Thymus (tissue), 11 donors: ENCODE measurements around the gene ZBED1. TPM values are rescaled to one million over a fixed set of nuclear protein-coding genes. Genes with fewer than 3 reads are reported as not detected.
"Not testable (repeated sequence)": the region's sequence is repeated elsewhere in the genome, so short reads cannot be mapped to it uniquely, and the experiment has no call there.

Experiments
- DNase-seq, 9 donors: peaks; one replicate each; pipeline ENCODE4 v3.0.0-alpha.2; 2013; ENCODE audit warnings: low spot score in 9 of 9, low read depth in 6 of 9, missing footprints in 1 of 9
- H3K27ac ChIP-seq, 2 donors: one replicate each; pipeline ENCODE4 v1.5.1; 2013; ENCODE audit warnings: control low read depth in 1 of 2, low read depth in 1 of 2, low read length in 1 of 2, mild to moderate bottlenecking in 1 of 2, moderate library complexity in 1 of 2
- H3K27me3 ChIP-seq, 2 donors: one replicate each; pipeline ENCODE4 v1.5.1; 2013; ENCODE audit warnings: low read length in 1 of 2; ENCODE audit not compliant: control insufficient read depth in 2 of 2, insufficient read depth in 1 of 2
- H3K36me3 ChIP-seq, 2 donors: one replicate each; pipeline ENCODE4 v1.5.1; 2013; ENCODE audit warnings: low read length in 1 of 2, mild to moderate bottlenecking in 1 of 2, moderate library complexity in 1 of 2; ENCODE audit not compliant: control insufficient read depth in 2 of 2, insufficient read depth in 2 of 2
- H3K4me1 ChIP-seq, 2 donors: one replicate each; pipeline ENCODE4 v1.5.1; 2013; ENCODE audit warnings: low read length in 2 of 2; ENCODE audit not compliant: control insufficient read depth in 2 of 2, insufficient read depth in 2 of 2
- H3K4me3 ChIP-seq, 2 donors: one replicate each; pipeline ENCODE4 v1.5.1; 2013; ENCODE audit warnings: low read length in 2 of 2, control low read depth in 1 of 2, mild to moderate bottlenecking in 1 of 2
- H3K9me3 ChIP-seq, 2 donors: one replicate each; pipeline ENCODE4 v1.5.1; 2013; ENCODE audit warnings: low read length in 1 of 2, mild to moderate bottlenecking in 1 of 2; ENCODE audit not compliant: control insufficient read depth in 2 of 2, insufficient read depth in 1 of 2
- WGBS: extraction: QIAGEN DNeasy Blood & Tissue Kit; methylation state at CpG from one replicate; pipeline ENCODE4 v1.1.7; 2013; 5-methylcytosine and 5-hydroxymethylcytosine counted together
- polyA plus RNA-seq: library from polyadenylated mRNA; stranded (reverse); fragments of 200-250 nt; gene quantifications from one replicate; pipeline ENCODE4 v1.2.3, GENCODE V29; 2013
- total RNA-seq: library from RNA; stranded (reverse); fragments of 120-200 nt; gene quantifications from one replicate; pipeline ENCODE4 v1.2.4, GENCODE V29; 2013
- donor health status: healthy.

The ZBED1 gene
- total and polyA plus RNA-seq, 2 donors = 17.4 to 23.7 TPM

DNA sequence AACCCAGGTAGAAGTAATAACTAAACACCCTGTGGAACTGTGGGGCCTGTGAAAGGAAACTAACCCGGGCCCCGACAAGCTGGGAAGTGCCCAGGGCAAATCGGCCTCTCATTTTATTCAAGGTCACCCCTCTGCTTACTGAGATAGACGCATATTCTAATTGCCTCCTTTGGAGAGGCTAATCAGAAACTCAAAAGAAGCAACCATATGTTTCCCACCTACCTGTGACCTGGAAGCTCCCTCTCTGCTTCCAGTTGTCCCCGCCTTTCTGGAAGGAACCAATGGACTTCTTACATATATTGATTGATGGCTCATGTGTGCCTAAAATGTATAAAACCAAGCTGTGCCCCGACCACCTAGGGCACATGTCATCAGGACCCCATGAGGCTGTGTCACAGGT, 23.1 kb upstream of the ZBED1 start:
- no peaks in the 10 kb centered on the region for H3K36me3 ChIP-seq
- 95% methylated on average over 6 of the region's 6 CpGs for WGBS
- H3K4me1 ChIP-seq = no peaks in the 10 kb centered on the region
- H3K4me3 ChIP-seq = no peak overlapping the region
- no peak overlapping the region for H3K27ac ChIP-seq
- DNase-seq = no peak
- H3K27me3 ChIP-seq = peaks cover 0 to 2% of the 10 kb centered on the region in 2 donors
- H3K9me3 ChIP-seq = no peaks in the 10 kb centered on the region

DNA sequence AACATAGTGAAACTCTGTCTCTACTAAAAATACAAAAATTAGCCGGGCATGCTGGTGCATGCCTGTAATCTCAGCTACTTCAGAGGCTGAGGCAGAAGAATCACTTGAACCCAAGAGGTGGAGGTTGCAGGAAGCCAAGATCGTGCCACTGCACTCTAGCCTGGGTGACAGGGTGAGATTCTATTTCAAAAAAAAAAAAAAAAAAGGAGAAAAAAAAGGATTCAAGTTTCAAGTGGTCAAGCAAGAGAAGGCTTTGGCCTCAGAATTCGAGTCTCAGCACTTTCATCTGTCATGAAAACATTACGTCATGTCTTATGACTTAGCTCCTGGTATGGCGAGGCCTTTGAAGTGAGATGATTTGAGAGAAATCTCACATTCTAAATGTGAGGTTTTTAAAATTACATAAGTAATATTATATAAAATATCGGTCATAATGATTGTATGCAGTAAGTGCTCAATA, 21.2 kb upstream of the ZBED1 start:
- DNase-seq = no peak
- no peaks in the 10 kb centered on the region for H3K36me3 ChIP-seq
- H3K4me1 ChIP-seq = peaks cover 2 to 5% of the 10 kb centered on the region in 2 donors
- H3K9me3 ChIP-seq = no peaks in the 10 kb centered on the region
- H3K4me3 ChIP-seq = no peak overlapping the region
- peaks cover 0 to 2% of the 10 kb centered on the region in 2 donors for H3K27me3 ChIP-seq
- 88% methylated on average over 6 of the region's 6 CpGs for WGBS
- peak overlapping the region in 1 of 2 donors; percentile 14 for H3K27ac ChIP-seq

DNA sequence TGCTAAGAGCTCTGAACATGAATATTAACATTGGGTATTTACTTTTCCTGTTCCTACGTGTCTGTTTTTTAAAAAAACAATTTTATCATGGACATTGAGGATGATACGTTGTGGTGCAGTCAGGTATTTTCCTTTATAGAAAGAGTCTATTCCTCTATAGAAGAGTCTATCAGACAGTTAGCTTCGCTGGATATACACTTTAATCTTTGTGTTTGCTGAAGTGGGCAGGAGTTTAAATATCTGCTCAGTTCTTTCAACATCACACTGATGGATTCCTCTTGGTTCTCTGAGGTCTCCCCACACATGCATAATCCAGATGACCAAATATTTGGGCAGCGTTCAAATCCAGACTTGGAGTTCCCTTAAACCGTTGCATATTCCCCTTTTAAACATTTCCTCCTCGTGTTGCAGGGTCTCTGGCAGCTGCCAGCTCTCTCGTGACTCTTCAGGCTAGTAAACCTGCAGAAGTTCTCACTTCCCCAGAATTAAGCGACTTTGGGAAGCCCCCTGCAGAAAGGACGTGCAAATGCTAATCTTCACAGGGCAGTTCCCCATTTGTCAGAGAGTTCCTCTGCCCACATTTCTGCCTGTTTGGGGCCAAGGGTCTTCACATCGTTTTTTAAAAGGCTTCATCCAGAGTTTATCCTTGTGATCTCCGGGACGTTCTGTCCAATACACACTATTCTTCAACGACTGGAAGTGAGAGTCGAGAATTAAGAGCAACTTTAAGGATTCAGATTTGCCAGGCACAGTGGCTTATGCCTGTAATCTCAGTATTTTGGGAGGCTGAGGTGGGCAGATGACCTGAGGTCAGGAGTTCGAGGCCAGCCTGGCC, 20.5 kb upstream of the ZBED1 start:
- peak in 1 of 9 donors; percentile 40 for DNase-seq
- 20% methylated on average over 15 of the region's 15 CpGs for WGBS
- peak overlapping the region in 1 of 2 donors; percentile 14 for H3K27ac ChIP-seq

DNA sequence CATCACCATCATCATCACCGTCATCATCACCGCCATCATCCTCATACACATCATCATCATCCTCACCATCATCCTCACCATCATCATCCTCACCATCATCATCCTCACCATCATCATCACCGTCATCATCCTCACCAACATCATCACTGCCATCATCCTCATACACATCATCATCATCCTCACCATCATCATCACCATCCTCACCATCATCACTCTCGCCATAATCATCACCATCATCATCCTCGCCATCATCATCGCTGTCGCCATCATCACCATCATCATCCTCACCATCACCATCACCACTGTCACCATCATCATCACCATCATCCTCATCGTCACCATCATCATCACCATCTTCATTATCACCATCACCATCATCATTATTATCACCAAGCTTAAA, 19.8 kb upstream of the ZBED1 start:
- Histone ChIP-seq H3K4me3 (no peak overlapping the region), H3K4me1 (peaks cover 5 to 10% of the 10 kb centered on the region in 2 donors), H3K9me3 (no peaks in the 10 kb centered on the region), H3K27ac (no peak overlapping the region), H3K36me3 (no peaks in the 10 kb centered on the region), H3K27me3 (peaks cover 0 to 2% of the 10 kb centered on the region in 2 donors)
- DNase-seq = no peak
- 98% methylated on average over 8 of the region's 8 CpGs for WGBS

More for the DNA sequence above, 20.5 kb upstream of the ZBED1 start:
- Histone ChIP-seq H3K4me1 (peaks cover 2 to 10% of the 10 kb centered on the region in 2 donors), H3K9me3 (no peaks in the 10 kb centered on the region), H3K4me3 (no peak overlapping the region), H3K36me3 (no peaks in the 10 kb centered on the region), H3K27me3 (peaks cover 0 to 2% of the 10 kb centered on the region in 2 donors)

DNA sequence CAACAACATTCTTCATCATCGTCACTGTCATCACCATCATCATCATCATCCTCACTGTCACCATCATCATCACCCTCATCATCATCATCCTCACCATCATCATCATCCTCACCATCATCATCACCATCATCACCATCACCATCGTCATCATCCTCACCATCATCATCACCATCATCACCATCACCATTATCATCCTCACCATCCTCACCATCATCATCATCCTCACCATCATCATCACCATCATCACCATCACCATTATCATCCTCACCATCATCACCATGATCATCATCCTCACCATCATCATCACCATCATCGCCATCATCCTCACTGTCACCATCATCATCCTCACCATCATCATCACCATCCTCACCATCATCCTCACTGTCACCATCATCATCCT, 18.9 kb upstream of the ZBED1 start:
- not testable (repeated sequence) for H3K9me3 ChIP-seq, DNase-seq, H3K27ac ChIP-seq, H3K27me3 ChIP-seq, H3K36me3 ChIP-seq, H3K4me3 ChIP-seq
- peaks cover 8 to 13% of the 10 kb centered on the region in 2 donors for H3K4me1 ChIP-seq
- 60% methylated on average over 3 of the region's 3 CpGs for WGBS

DNA sequence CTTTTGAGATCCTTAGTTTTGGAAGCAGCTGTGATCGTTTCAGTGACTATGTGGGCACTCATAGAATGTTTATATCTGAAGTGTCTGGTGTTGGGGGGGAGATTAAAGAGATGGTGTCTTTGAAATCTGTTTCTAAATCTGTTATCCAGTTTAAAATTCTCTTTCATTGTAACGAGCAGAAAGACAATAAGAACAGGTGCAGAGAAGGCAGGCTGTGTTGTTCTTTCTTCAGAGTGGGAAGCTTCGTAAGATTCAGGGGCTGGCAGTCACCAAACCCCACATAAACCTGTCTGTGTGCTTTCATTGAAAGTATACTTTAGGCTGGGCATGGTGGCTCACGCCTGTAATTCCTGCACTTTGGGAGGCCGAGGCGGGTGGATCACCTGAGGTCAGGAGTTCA, 16.3 kb upstream of the ZBED1 start:
- peaks cover 16 to 23% of the 10 kb centered on the region in 2 donors for H3K4me1 ChIP-seq
- peak overlapping the region; percentile 26 to 78 for H3K27ac ChIP-seq
- H3K36me3 ChIP-seq = no peaks in the 10 kb centered on the region
- peak overlapping the region in 1 of 2 donors; percentile 0 for H3K4me3 ChIP-seq
- WGBS = 42% methylated on average over 6 of the region's 6 CpGs
- H3K27me3 ChIP-seq = no peaks in the 10 kb centered on the region
- peak in 6 of 9 donors; percentile 28 to 75 (median 42) for DNase-seq
- H3K9me3 ChIP-seq = no peaks in the 10 kb centered on the region

DNA sequence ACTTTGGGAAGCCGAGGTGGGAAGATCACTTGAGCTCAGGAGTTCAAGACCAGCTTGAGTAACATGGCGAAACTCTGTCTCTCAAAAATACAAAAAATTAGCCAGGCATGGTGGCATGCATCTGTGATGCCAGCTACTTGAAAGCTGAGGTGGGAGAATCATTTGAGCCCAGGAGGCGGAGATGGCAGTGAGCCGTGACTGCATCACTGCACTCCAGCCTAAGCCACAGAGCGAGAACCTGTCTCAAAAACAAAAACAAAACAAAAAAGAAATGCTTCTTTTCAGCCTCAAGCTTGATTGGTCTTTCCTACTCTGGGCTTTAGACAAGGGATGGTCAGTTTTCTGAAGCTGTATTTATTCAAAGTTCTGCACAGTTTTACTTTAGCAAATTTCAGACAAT, 15.8 kb upstream of the ZBED1 start:
- Histone ChIP-seq H3K36me3 (no peaks in the 10 kb centered on the region), H3K4me3 (peak overlapping the region in 1 of 2 donors; percentile 0), H3K27me3 (no peaks in the 10 kb centered on the region), H3K4me1 (peaks cover 16 to 23% of the 10 kb centered on the region in 2 donors), H3K9me3 (no peaks in the 10 kb centered on the region), H3K27ac (peak overlapping the region; percentile 56 to 78)
- WGBS = 41% methylated on average over 5 of the region's 5 CpGs
- DNase-seq = peak in 4 of 9 donors; percentile 19 to 54 (median 34)

DNA sequence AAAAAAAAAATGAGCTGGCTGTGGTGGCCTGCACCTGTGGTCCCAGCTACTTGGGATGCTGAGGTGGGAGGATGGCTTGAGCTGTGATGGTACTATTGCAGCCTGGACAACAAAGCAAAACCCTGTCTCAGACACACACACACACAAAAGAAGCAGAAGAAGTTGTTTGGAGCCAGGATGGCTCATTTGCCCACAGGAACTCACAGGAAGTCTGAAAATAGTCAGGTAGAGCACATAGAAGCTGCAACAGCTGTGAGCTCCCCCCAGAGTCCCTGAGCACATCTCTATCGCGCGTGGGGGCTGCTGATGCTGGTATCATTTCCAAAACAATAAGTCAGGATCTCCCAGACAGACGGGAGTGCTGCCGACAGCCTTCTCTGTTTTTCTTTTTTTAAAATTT, 13.4 kb upstream of the ZBED1 start:
- H3K27ac ChIP-seq = peak overlapping the region; percentile 7 to 31
- H3K4me3 ChIP-seq = no peak overlapping the region
- H3K9me3 ChIP-seq = no peaks in the 10 kb centered on the region
- H3K4me1 ChIP-seq = peaks cover 16 to 23% of the 10 kb centered on the region in 2 donors
- H3K27me3 ChIP-seq = no peaks in the 10 kb centered on the region
- 23% methylated on average over 5 of the region's 5 CpGs for WGBS
- peak in 4 of 9 donors; percentile 28 to 49 (median 33) for DNase-seq
- H3K36me3 ChIP-seq = no peaks in the 10 kb centered on the region

DNA sequence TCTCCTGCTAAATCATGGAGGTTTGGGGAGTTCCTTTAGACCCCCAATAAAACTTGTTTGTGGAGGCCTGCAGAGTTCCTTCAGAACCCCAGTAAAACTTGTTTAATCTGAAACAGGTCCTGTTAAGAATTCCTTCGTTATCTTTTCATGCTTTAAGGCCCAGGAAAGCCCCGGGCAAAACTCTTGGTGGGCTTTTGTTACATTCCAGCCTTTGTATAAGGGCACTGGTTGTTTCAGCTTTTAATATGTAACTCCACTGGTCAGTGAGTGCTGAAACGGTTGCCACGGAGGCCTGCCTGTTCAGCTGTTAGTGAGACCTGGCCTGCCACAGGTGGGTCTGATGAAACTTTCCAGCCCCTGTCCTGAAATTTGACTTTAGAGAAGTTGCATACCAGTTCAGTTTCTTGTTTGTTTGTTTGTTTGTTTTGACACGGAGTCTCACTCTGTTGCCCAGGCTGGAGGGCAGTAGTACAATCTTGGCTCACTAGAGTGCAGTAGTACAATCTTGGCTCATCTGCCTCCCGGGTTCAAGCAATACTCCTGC, 12.4 kb upstream of the ZBED1 start:
- no peaks in the 10 kb centered on the region for H3K27me3 ChIP-seq
- no peak overlapping the region for H3K4me3 ChIP-seq
- H3K36me3 ChIP-seq = no peaks in the 10 kb centered on the region
- 96% methylated on average over 6 of the region's 6 CpGs for WGBS
- peaks cover 16 to 23% of the 10 kb centered on the region in 2 donors for H3K4me1 ChIP-seq
- H3K27ac ChIP-seq = no peak overlapping the region
- H3K9me3 ChIP-seq = no peaks in the 10 kb centered on the region
- DNase-seq = no peak
